ENCODE data around the gene GOLT1B. TPM values are rescaled to one million over a fixed set of nuclear protein-coding genes. Genes with fewer than 3 reads are reported as not detected.
A peak's percentile ranks its signal among the peaks of the same experiment; 100 is the strongest.

The GOLT1B gene
- total RNA-seq, 1 donor from 2014 or later: 25.9 TPM

DNA sequence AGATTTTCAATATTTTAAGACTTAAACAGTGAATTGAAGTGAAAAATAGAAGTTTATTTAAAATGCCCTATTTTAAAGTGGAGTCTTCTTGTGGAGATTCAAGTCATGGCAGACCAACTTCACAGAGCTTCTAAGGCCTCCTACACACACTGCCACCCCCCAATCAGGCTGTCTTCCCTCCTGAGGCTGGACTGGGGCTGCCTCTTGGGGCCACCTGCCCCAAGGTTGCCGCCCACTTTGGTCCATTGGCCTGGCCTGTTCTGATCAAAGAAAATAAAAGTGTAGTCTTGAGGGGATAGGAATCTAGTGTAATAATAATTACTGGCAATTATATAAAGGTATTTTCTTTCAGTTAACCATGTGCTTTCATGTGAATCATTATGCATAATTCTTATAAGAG is 1.3 kb downstream of the GOLT1B start:
- H3K9me3 Mint-ChIP-seq: no peaks in the 10 kb centered on the region
- peaks cover 22% of the 10 kb centered on the region for H3K36me3 Mint-ChIP-seq (ENCODE audit: low read depth)
- peaks cover 41% of the 10 kb centered on the region for H3K4me1 Mint-ChIP-seq
- H3K4me3 Mint-ChIP-seq: no peak overlapping the region
- no peaks in the 10 kb centered on the region for H3K27me3 Mint-ChIP-seq
- intact Hi-C loops (cut with micrococcal nuclease): loop anchor here (5.0 kb wide), 1 partner anchor 1124 kb away; the partner anchor contains the start of gene ETNK1
- H3K27ac Mint-ChIP-seq: no peak overlapping the region
- CTCF ChIA-PET: no interaction called here
- TF ChIP-seq, protein P1, sequence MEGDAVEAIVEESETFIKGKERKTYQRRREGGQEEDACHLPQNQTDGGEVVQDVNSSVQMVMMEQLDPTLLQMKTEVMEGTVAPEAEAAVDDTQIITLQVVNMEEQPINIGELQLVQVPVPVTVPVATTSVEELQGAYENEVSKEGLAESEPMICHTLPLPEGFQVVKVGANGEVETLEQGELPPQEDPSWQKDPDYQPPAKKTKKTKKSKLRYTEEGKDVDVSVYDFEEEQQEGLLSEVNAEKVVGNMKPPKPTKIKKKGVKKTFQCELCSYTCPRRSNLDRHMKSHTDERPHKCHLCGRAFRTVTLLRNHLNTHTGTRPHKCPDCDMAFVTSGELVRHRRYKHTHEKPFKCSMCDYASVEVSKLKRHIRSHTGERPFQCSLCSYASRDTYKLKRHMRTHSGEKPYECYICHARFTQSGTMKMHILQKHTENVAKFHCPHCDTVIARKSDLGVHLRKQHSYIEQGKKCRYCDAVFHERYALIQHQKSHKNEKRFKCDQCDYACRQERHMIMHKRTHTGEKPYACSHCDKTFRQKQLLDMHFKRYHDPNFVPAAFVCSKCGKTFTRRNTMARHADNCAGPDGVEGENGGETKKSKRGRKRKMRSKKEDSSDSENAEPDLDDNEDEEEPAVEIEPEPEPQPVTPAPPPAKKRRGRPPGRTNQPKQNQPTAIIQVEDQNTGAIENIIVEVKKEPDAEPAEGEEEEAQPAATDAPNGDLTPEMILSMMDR (IDR thresholded peaks at IDR 0.05): no peak
- ATAC-seq (ENCODE audit: low read depth) (no peak), DNase-seq (no peak)
- POLR2A ChIA-PET: interaction anchor here (2.7 kb wide), 1 partner anchor 154 kb away, joined by 36 read pairs; the partner anchor contains the start of gene LDHB

DNA sequence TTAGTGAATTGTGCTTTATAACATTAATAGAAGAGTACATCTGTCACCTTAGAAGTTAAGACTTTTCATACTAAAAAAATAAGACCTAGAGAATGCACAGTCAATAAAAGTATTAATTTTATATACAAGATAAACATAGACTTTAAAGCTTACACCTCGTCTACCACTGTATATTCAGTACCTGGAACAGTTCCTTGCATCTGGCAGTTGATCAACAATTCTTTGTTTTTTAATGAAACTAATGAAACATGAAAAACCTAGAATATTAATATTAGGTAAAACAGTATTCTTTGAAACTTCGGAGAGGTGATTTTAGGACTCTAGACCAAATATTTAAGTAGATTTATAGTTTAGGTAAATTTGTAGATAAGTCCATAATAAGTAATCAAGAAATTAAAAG is 4.3 kb downstream of the GOLT1B start:
- H3K4me3 Mint-ChIP-seq: no peak overlapping the region
- H3K9me3 Mint-ChIP-seq: no peaks in the 10 kb centered on the region
- ChIA-PET CTCF (no interaction called here), POLR2A (no interaction called here)
- H3K27me3 Mint-ChIP-seq: no peaks in the 10 kb centered on the region
- no peak for DNase-seq
- intact Hi-C loops (cut with micrococcal nuclease): no loop called here
- peaks cover 35% of the 10 kb centered on the region for H3K36me3 Mint-ChIP-seq (ENCODE audit: low read depth)
- TF ChIP-seq, protein P1 (IDR thresholded peaks at IDR 0.05): no peak
- H3K27ac Mint-ChIP-seq: no peak overlapping the region
- no peak for ATAC-seq (ENCODE audit: low read depth)
- H3K4me1 Mint-ChIP-seq: peaks cover 43% of the 10 kb centered on the region

DNA sequence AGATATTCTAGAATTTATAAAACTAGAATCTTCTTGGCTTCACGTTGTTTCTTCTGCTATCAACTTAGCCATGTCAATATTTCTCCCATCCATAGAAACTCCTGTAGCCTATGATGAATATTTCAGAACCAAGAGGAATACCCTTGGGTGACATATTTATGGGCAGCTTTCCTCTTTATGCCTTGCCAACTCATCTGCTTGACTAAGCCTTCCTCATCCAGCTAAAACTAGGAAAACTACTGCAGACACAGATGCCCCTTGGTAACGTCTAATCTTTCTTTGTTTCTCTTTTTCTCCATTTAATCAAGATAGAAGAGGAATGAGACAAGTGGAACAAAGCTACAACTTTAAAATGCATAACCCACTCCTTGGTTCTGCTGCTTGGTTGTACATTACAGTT is 6.3 kb downstream of the GOLT1B start:
- no peak overlapping the region for H3K4me3 Mint-ChIP-seq
- no peak overlapping the region for H3K27ac Mint-ChIP-seq
- TF ChIP-seq, protein P1 (IDR thresholded peaks at IDR 0.05): no peak
- peaks cover 34% of the 10 kb centered on the region for H3K4me1 Mint-ChIP-seq
- peaks cover 40% of the 10 kb centered on the region for H3K36me3 Mint-ChIP-seq (ENCODE audit: low read depth)
- ATAC-seq (ENCODE audit: low read depth) (no peak), DNase-seq (no peak)
- no peaks in the 10 kb centered on the region for H3K9me3 Mint-ChIP-seq
- H3K27me3 Mint-ChIP-seq: no peaks in the 10 kb centered on the region
- intact Hi-C loops (cut with micrococcal nuclease): no loop called here
- POLR2A ChIA-PET: interaction anchor here (1.2 kb wide), 1 partner anchor 71 kb away, joined by 3 read pairs; the partner anchor contains the start of gene PYROXD1
- CTCF ChIA-PET: no interaction called here

DNA sequence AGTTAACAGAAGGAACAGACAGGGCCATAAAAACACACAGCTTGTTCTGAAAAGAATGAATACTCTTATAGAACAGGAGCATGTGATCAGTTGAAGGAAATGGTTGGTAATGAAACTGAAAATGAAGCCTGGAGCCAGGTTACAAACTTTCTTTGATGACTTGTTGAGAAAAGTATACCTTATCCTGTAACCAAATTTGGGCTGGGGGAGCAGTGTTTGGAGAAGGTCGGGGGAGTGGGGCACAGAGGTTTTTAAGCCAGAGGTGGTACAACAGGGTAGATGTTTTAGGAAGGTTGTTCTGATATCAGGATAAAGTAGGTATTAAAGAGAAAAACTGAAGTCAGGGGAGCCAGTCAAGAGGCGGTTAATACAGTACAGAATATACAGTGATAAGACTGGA is 8.2 kb downstream of the GOLT1B start:
- ATAC-seq (ENCODE audit: low read depth) (no peak), DNase-seq (no peak)
- intact Hi-C loops (cut with micrococcal nuclease): loop anchor here (1.0 kb wide), 1 partner anchor 8 kb away; the partner anchor contains the start of genes GOLT1B and RECQL
- Mint-ChIP-seq H3K4me3 (peak overlapping the region; percentile 56), H3K4me1 (peaks cover 22% of the 10 kb centered on the region), H3K36me3 (ENCODE audit: low read depth) (peaks cover 57% of the 10 kb centered on the region), H3K9me3 (no peaks in the 10 kb centered on the region), H3K27me3 (no peaks in the 10 kb centered on the region), H3K27ac (peak overlapping the region; percentile 85)
- ChIA-PET POLR2A (interaction anchor here (0.9 to 1.3 kb wide), 2 partner anchors 9 to 148 kb away, joined by 3 to 4 read pairs; partner anchors contain the start of genes GOLT1B, LDHB and RECQL), CTCF (no interaction called here)
- TF ChIP-seq, protein P1 (IDR thresholded peaks at IDR 0.05): no peak

DNA sequence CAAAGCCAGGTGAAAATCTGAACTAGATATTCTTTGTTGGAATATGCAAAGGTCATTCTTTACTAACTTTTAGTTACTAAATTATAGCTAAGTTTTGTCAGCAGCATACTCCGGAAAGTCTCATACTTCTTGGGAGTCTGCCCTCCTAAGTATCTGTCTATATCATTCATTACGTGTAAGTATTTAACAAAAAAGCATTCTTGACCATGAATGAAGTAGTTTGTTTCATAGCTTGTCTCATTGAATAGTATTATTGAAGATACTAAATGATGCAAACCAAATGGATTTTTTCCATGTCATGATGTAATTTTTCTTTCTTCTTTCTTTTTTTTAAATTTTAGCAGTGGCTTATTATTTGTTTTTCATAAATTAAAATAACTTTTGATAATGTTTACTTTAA is 14.7 kb downstream of the GOLT1B start:
- POLR2A ChIA-PET: no interaction called here
- H3K4me3 Mint-ChIP-seq: no peak overlapping the region
- H3K27ac Mint-ChIP-seq: no peak overlapping the region
- TF ChIP-seq, protein P1 (IDR thresholded peaks at IDR 0.05): no peak
- peaks cover 43% of the 10 kb centered on the region for H3K36me3 Mint-ChIP-seq (ENCODE audit: low read depth)
- DNase-seq (no peak), ATAC-seq (ENCODE audit: low read depth) (no peak)
- no peaks in the 10 kb centered on the region for H3K4me1 Mint-ChIP-seq
- intact Hi-C loops (cut with micrococcal nuclease): no loop called here
- CTCF ChIA-PET: no interaction called here
- H3K9me3 Mint-ChIP-seq: no peaks in the 10 kb centered on the region
- no peaks in the 10 kb centered on the region for H3K27me3 Mint-ChIP-seq
